SH-SY5Y (cell line): Measurements from ENCODE around the gene MMP25.

Source experiments
- GATA2 ChIP-seq: IDR thresholded peaks from 2 replicates; pipeline ENCODE4 v1.6.1; 2011; ENCODE audit warnings: mild to moderate bottlenecking, low read depth, low read length
- GATA3 ChIP-seq: IDR thresholded peaks from 2 replicates; pipeline ENCODE4 v1.6.1; 2011; ENCODE audit warnings: low read depth, mild to moderate bottlenecking, low read length, moderate library complexity

GRCh38 chr16:3106205-3106928, 60.0 kb downstream of the MMP25 start:
- TF ChIP-seq GATA2 = no peak
- no peak for TF ChIP-seq GATA3
